HG03103 (cell line): ENCODE measurements around the gene CCDC24.

Experiments used
- ATAC-seq: cut with Tn5 transposase; IDR thresholded peaks from one replicate; pipeline ENCODE4 v1.9.1; 2021; ENCODE audit warnings: low read depth; ENCODE audit not compliant: unreplicated experiment

Gene CCDC24

GRCh38 chr1:44036409-44037139, 45.2 kb downstream of the CCDC24 start:
- no peak for ATAC-seq

GRCh38 chr1:44037154-44037553, 45.8 kb downstream of the CCDC24 start:
- no peak for ATAC-seq

- ATAC-seq, result no peak
Observed at GRCh38 chr1:44038876-44039657, 47.7 kb downstream of the CCDC24 start.

- ATAC-seq, result no peak
Observed at GRCh38 chr1:44040418-44040817, 49.0 kb downstream of the CCDC24 start.

GRCh38 chr1:44040846-44041245, 49.4 kb downstream of the CCDC24 start:
- ATAC-seq, result no peak

- no peak for ATAC-seq
Observed at GRCh38 chr1:44043176-44044070, 52.0 kb downstream of the CCDC24 start.

GRCh38 chr1:44044071-44044801, 52.8 kb downstream of the CCDC24 start:
- ATAC-seq, result no peak

GRCh38 chr1:44045064-44045463, 53.7 kb downstream of the CCDC24 start:
- no peak for ATAC-seq
